Heart left ventricle (tissue), 13 donors: ENCODE data around the gene ADGRD1.

Experiments
- CTCF ChIP-seq, 12 donors: fragments of 200-600 bp; sonication (generic) in 4 of 12; IDR thresholded peaks; one replicate each; pipeline versions ENCODE4 v1.5.0 to v1.8.0; 2018 to 2022; ENCODE audit warnings: antibody characterized with exemption in 12 of 12, mild to moderate bottlenecking in 5 of 12
- POLR2A ChIP-seq, 2 donors: fragments of 450-650 bp; IDR thresholded peaks; one replicate each; pipeline ENCODE4 v1.6.1; 2017; ENCODE audit warnings: antibody characterized with exemption in 2 of 2, mild to moderate bottlenecking in 2 of 2, moderate library complexity in 2 of 2
- donor health status: ischemic (EF 13 %, LVEDD 7.1; RV severe dilation, severe dysfunction).
- donor health status: DM: no; HTN: yes; CAD: no.
- donor health status: DM: no; HTN: no; CAD: no.
- donor health status: ischemic (EF 25% LVEDD 6.9; RV normal size, moderate dysfunction).
- donor health status: ischemic (EF 25% LVEDD 5.7; RV mildly dilated, moderate dysfunction).
- donor health status: ischemic (EF 35%, LVEDD 5.7; RV mildly dilated, moderate dysfunction).
- donor health status: nonischemic (EF 11% LVEDD 7.7; RV severe dilation, severe dysfunction).
- donor health status: DM: yes; HTN: yes; CAD: no.
- donor health status: PGD.
- donor health status: ischemic (EF 29% LVEDD 5.4; RV normal size, mild dysfunction).
- donor health status: nonischemic (EF 23%, LVEDD 6.1; RV moderate dilation, normal function).

- TF ChIP-seq POLR2A (IDR thresholded peaks at IDR 0.05) (no peak), CTCF (IDR thresholded peaks at IDR 0.05) (no peak)
Measured at GRCh38 chr12:131129839-131130238, 176.1 kb downstream of the ADGRD1 start.
